GM12864 (cell line): ENCODE data around the gene PDE11A.

Source experiments
- DNase-seq: peaks from one replicate; pipeline ENCODE4 v3.0.0-alpha.2; 2011; ENCODE audit warnings: low read depth
- H3K4me3 ChIP-seq: 2 replicates; pipeline ENCODE4 v1.5.1; 2011; ENCODE audit warnings: mild to moderate bottlenecking, low read depth, low read length, control low read depth
- TF ChIP-seq, protein P1 (sequence below): IDR thresholded peaks from 2 replicates; pipeline ENCODE4 v1.5.1; 2011; ENCODE audit warnings: low read depth, mild to moderate bottlenecking, moderate library complexity, low read length, control low read depth, inconsistent platforms; ENCODE audit errors: missing control alignments

PDE11A gene

DNA sequence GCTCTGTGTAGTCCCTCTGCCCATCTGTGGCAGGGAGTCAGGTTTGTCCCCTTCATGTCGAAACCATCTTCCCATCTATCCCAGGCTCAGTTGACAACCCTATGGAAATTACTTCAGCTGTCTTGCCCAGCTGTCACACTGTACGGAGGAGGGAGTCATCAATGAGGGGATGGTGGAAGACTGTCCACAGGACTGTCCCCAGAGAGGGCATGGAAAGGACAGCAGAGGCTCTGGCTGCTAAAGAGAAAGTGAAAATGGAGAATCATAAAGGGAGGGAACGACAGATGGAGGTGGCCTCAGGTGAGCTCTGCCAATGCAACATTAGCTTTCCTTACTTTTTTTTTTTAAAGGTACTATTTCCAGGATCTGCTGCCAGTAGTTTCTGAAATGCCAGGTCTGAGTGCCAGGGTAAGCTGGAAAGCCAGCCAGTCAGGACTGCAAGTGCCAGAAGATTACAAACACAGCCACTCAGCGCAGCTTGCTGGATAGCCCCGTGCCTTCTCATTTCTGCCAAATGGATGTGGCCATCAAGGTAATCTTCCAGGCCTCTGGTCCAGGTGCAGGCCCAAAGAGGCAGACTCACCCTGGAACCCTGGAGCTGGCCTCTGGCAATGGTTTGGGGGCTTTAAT is 487.2 kb downstream of the PDE11A start:
- H3K4me3 ChIP-seq, result no peak overlapping the region
- DNase-seq, result no peak
- TF ChIP-seq, protein P1, sequence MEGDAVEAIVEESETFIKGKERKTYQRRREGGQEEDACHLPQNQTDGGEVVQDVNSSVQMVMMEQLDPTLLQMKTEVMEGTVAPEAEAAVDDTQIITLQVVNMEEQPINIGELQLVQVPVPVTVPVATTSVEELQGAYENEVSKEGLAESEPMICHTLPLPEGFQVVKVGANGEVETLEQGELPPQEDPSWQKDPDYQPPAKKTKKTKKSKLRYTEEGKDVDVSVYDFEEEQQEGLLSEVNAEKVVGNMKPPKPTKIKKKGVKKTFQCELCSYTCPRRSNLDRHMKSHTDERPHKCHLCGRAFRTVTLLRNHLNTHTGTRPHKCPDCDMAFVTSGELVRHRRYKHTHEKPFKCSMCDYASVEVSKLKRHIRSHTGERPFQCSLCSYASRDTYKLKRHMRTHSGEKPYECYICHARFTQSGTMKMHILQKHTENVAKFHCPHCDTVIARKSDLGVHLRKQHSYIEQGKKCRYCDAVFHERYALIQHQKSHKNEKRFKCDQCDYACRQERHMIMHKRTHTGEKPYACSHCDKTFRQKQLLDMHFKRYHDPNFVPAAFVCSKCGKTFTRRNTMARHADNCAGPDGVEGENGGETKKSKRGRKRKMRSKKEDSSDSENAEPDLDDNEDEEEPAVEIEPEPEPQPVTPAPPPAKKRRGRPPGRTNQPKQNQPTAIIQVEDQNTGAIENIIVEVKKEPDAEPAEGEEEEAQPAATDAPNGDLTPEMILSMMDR, result no peak

DNA sequence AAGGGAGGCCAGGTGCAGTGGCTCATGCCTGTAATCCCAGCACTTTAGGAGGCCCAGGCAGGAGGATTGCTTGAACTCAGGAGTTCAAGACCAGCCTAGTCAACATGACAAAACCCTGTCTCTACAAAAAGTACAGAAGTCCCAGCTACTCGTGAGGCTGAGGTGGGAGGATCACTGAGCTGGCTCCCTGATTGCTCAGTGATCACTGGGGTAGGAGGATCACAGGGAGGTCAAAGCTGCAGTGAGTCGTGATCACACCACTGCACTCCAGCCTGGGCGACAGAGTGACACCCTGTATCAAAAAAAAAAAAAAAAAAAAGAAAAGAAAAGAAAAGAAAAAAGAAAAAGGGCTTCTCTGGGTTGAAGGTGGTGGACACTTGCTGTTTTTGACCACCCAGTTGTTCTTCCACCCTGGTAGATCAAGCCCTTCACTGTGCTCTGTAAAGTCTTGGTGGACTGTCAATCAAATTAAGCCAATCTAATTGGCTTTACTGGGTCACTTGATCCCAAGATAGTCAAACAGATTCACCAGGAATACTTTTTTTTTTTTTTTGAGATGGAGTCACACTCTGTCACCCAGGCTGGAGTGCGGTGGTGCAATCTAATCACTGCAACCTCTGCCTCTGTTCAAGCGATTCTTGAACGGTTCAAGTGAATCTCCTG is 488.4 kb downstream of the PDE11A start:
- TF ChIP-seq, protein P1, result no peak
- H3K4me3 ChIP-seq, result no peak overlapping the region
- DNase-seq, result no peak

DNA sequence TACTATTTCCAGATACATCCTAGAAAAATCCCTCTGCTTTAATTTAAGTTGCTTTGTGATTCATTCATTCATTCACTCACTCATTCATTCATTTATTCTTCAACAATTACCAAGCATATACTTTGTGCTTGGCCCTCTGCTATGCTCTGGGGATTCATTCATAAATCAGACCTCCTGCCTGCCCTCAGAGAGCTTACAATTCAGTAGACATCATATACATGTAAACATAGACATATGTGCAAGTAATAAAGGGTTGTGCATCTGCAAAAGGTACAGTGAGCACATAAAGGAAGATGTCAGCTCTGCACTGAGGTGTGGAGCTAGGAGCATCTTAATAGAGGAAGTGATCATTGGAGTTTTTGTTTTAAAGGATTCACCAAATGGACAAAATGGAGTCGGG is 490.6 kb downstream of the PDE11A start:
- H3K4me3 ChIP-seq, result no peak overlapping the region
- TF ChIP-seq, protein P1, result no peak
- no peak for DNase-seq

DNA sequence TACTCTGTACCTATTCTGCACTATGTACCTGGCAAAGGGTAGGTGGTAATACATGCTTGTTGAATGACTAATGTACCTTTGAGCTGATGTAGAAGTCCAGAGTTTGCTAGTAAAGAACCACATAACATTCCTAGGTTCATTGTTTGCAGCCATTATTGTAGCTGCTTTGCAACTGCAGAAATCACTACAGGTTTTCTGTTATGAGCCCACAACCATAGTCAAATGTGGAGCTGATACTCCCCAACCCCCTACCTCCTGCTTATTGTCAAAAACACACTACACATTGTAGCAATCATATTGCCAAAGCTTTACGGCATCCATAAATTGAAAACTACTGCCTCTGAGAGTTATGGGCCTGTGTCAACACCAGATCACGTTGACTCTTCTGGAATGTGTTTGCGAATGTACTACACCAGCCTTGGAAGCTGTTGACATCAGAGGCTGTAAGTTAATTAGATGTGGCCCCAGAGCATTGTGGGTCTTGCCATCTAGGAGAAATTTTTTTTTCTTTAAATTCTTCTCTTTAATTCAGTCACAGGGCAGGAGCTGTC is 493.0 kb downstream of the PDE11A start:
- TF ChIP-seq, protein P1, result no peak
- H3K4me3 ChIP-seq, result no peak overlapping the region

DNA sequence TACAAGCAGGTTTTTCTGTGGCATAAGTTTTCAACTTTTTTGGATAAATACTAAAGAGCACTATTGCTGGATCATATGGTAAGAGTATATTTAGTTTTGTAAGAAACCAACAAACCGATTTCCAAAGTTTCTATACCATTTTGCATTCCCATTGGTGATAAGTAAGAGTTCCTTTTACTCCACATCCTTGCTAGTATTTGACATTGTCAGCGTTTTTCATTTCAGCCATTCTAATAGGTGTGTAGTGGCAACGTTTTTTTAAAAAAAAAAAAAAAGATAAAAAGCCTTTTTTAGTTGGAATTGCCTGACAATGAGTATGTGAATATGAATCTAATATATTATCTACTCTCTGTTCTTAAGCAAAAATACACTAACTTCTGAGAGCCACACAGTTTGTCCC is 494.1 kb downstream of the PDE11A start:
- no peak overlapping the region for H3K4me3 ChIP-seq
- TF ChIP-seq, protein P1, result no peak
- no peak for DNase-seq

More for the DNA sequence above, 493.0 kb downstream of the PDE11A start:
- no peak for DNase-seq

DNA sequence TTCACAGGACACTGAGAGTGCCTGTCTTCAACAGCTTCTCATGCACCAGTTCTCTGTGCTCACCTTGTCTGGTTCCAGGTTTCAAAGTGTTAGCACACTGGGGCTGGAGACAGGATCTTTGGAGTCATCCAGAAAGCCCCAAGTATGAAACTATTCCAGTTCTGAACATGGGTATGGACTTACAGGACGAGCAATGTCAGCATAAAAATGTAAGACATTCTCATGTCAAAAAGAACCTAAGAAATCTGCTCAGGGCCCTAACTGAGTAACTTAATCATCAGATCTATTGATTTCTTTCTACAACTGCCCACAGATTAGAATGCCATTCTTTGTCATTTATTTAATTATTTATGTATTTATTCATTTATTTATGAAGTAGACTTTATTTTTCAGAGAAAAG is 495.5 kb downstream of the PDE11A start:
- no peak for DNase-seq
- TF ChIP-seq, protein P1, result no peak
- H3K4me3 ChIP-seq, result no peak overlapping the region

DNA sequence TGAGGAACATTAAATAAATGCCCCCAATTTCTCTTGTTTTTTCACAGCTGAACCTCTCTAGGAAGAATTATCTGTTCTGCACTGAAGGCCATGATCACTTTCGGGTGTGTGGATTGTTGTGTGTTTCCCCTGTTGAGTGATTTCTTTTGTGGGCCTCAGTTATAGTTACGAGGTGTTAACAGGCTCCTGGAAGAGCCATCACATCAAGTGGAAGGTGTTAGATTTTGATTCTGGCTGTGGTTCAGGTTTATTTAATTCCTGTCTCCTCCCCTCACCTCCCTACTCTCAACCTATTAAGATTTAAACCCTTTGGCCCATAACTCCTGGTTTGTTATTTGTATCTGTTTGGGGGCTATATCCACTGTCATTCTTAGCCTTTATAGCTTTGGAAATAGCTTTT is 497.2 kb downstream of the PDE11A start:
- DNase-seq, result no peak
- H3K4me3 ChIP-seq, result no peak overlapping the region
- TF ChIP-seq, protein P1, result no peak
